HG03575 (cell line): ENCODE data around the gene SYTL5.
"Not testable (repeated sequence)": the region's sequence is repeated elsewhere in the genome, so short reads cannot be mapped to it uniquely, and the experiment has no call there.

Experiments
- ATAC-seq: cut with Tn5 transposase; IDR thresholded peaks from one replicate; pipeline ENCODE4 v1.9.1; 2021; ENCODE audit not compliant: unreplicated experiment, insufficient number of reproducible peaks, low FRiP score; ENCODE audit errors: extremely low read depth

The SYTL5 gene

GRCh38 chrX:38006291-38006690, at the start of gene SYTL5:
TSS of gene SYTL5 (plus strand) at chrX:38006553. CDS start at chrX:38033890, 27,337 bp downstream.
- ATAC-seq: no peak

- no peak for ATAC-seq
Observed at GRCh38 chrX:37958525-37959211, 47.7 kb upstream of the SYTL5 start.

- ATAC-seq: no peak
Observed at GRCh38 chrX:37959212-37960021, 46.9 kb upstream of the SYTL5 start.

- no peak for ATAC-seq
Observed at GRCh38 chrX:37961118-37961517, 45.2 kb upstream of the SYTL5 start.

GRCh38 chrX:37967714-37968113, 38.6 kb upstream of the SYTL5 start:
- ATAC-seq: no peak

GRCh38 chrX:37975421-37975820, 30.9 kb upstream of the SYTL5 start:
- no peak for ATAC-seq

- ATAC-seq: no peak
Observed at GRCh38 chrX:37976153-37976552, 30.2 kb upstream of the SYTL5 start.

GRCh38 chrX:37984880-37985279, 21.5 kb upstream of the SYTL5 start:
- ATAC-seq: no peak

- no peak for ATAC-seq
Observed at GRCh38 chrX:37986893-37987292, 19.5 kb upstream of the SYTL5 start.

GRCh38 chrX:37989304-37989703, 17.0 kb upstream of the SYTL5 start:
- ATAC-seq: no peak

- not testable (repeated sequence) for ATAC-seq
Observed at GRCh38 chrX:37991303-37991702, 15.1 kb upstream of the SYTL5 start.

GRCh38 chrX:37993176-37993575, 13.2 kb upstream of the SYTL5 start:
- no peak for ATAC-seq

GRCh38 chrX:37993837-37994619, 12.3 kb upstream of the SYTL5 start:
- no peak for ATAC-seq

GRCh38 chrX:37995428-37995827, 10.9 kb upstream of the SYTL5 start:
- ATAC-seq: no peak

GRCh38 chrX:37997096-37997495, 9.3 kb upstream of the SYTL5 start:
- ATAC-seq: no peak

- no peak for ATAC-seq
Observed at GRCh38 chrX:37998586-37999262, 7.6 kb upstream of the SYTL5 start.

GRCh38 chrX:38000706-38001105, 5.6 kb upstream of the SYTL5 start:
- no peak for ATAC-seq

GRCh38 chrX:38004046-38004445, 2.3 kb upstream of the SYTL5 start:
- ATAC-seq: no peak

GRCh38 chrX:38006778-38007177, 425 bp downstream of the SYTL5 start:
- ATAC-seq: no peak
